Measurements from ENCODE around the gene MCC.

MCC gene

DNA sequence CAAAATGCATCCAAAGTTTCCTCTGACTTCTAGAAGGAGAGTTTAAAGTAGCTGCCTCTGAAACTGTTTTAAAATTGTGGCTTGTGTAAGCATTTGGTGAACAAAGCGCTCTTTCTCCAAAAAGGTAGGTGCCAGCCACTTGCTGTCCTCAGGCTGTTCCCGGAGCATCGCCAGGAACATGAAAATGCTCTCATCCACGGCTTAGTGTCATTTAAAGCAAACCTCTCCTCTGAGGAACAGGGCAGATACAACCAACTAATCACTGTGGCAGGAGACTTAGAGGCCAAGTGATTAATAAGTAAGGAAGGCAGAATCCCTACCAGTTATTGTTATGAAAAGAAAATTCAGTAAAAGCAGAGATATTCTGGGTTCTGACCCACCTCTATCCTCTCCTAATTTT, 346.1 kb downstream of the MCC start:
- no peak for DNase-seq (ENCODE audit: low read depth)

DNA sequence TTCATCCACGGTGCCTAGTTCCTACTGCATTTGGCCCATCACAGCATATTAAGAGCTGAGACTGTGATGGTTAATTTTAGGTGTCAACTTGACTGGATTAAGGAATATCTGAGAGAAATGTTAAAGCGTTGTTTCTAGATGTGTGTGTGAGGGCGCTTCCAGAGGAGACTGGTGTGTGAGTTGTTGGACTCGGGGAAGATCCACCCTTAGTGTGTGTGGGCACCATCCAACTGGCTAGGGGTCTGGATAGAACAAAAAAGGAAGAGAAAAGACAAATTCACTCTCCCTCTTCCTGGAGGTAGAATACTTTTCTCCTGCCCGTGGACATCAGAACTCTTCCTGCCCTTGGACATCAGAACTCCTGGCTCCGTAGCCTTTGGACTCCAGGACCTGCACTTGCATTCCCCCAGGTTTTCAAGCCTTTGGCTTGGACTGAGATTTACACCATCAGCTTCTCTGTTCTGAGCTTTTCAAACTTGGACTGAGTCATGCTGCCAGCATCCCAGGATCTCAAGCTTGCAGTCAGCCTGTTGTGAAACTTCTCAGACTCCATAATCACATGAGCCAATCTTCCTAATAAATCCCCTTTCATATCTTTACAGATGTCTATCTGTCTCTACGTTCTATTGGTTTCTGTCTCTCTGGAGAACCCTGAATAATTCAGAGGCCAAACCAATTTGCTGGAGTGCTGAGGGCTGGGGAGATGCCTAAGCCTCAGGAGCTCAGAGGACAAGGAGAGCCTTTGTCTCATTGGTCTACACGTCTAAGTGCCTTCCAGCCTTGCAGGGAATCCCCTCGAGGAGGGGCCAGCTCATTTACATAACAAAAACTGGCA, 347.2 kb downstream of the MCC start:
- DNase-seq (ENCODE audit: low read depth) = no peak

DNA sequence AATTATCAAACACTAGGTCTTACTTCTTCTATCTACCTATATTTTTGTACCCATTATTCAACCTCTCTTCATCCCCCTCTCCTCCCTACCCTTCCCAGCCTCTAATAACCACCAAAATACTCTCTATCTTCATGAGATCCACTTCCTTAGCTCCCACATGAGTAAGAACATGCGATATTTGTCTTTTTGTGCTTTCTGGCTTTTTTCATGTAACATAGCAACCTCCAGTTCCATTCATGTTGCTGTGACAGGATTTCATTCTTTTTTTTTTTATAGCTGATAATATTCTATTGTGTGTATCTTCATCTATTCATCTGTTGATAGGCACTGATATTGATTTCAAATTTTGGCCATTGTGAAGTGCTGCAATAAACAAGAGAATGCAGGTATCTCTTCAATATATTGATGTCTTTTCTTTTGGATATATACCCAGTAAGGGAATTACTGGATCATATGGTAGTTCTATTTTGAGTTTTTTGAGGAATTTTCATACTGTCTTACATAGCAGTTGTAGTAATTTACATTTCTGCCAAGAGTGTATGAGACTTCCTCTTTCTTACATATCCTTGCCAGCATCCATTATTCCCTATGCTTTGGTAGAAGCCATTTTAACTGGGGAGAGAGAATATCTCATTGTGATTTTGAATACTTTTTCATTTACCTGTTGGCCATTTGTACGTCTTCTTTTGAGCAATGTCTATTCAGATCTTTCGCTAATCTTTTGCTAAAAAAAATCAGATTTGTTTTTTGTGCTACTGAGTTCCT, 354.9 kb downstream of the MCC start:
- no peak for DNase-seq (ENCODE audit: low read depth)

DNA sequence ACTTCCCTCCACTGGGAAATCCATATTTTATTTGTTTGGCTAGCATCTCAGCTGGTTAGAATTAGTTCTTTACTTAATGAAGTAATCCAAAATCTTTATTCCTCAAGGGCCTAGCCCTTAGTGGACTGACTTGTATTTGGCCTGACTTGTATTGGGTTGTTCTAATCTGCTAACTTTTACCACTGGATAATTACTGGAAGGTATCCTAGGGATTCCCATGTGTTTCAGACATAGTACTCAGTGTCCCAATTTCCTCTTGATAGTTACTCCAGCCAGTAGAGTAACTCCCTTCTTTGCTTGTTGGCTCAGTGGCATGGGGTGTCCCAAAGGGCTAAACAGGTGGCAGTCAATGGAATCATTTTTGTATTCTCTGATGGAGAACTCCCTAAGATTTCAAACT, 355.7 kb downstream of the MCC start:
- DNase-seq (ENCODE audit: low read depth) = no peak

DNA sequence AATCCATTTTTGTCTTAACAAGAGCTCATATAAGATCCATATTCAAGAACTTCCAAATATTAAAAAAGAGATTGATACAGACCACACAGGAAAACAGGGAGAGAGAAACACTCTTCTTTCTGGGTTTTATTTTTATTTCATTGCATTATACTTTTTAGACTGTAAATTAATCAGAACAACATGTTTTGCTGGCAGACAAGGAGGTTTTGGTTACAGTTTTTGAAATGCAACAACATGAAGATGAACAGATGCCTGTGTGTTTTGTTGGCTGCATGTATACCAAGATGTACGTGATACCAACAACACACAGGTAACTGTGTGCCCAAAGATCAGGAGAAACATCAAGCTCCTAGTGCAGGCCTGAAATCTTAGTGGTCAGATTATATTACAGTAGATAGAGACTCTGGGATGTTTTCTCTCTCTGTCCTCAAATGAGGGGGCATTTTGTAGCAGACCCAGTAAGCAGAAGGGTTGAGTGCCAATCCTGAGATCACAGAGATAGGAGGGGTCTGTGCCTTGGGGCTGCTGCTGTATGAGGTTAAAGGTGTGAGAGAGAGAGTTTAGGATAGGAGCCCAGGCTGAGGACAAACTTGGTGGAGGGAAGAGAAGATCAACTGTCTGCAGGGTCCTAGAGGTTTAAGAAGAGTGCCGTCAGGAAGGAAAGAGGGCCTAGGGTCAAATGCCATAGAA, 359.5 kb downstream of the MCC start:
- DNase-seq (ENCODE audit: low read depth) = no peak

DNA sequence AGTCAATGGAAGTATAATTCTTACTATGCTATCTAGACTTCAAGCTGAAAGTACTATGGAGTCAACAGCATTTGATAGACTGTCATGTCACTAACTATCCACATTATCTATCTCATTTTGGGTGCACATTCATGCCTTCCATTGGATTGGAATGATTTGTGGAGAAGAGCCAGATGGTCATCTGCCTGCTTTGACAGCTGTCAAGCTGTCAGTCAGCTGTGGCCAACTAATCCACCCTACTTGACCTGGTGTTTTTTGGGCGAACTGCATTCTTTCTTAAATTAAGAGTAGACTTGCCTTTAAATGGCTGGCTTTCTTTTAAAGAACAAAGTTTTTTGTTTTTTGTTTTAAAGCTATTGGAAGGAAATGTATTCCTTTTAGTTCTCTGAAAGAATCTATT, 360.2 kb downstream of the MCC start:
- DNase-seq (ENCODE audit: low read depth) = no peak

DNA sequence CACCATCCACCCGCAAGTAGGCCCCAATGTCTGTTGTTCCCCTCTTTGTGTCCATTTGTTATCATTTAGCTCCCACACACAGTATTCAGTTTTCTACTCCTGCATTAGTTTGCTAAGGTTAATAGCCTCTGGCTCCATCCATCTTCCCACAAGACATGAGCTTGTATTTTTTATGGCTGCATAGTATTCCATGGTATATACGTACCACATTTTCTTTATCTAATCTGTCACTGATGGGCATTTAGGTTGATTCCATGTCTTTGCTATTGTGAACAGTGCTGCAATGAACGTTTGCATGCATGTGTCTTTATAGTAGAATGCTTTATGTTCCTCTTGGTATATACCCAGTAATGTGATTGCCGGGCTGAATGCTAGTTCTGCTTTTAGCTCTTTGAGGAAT, 361.2 kb downstream of the MCC start:
- no peak for DNase-seq (ENCODE audit: low read depth)

DNA sequence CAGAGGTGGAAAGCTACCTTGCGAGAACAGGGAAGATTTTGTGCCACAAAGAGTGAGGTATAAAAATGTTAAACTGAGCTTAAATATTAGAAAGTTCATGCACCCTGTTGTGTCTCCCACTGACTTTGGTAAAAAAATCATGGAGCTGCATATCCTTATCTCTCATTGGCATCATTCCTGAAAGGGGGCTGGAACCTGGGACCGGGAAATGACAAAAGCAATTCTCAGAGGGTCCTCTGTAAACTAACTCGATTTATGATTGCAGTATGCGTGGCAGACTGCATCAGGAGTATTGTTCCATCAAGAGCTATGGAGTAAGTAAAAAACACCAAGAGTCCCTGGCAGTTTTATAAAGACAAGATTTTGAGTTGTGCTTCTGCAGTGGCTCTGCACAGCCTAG, 362.9 kb downstream of the MCC start:
- DNase-seq (ENCODE audit: low read depth) = no peak

DNA sequence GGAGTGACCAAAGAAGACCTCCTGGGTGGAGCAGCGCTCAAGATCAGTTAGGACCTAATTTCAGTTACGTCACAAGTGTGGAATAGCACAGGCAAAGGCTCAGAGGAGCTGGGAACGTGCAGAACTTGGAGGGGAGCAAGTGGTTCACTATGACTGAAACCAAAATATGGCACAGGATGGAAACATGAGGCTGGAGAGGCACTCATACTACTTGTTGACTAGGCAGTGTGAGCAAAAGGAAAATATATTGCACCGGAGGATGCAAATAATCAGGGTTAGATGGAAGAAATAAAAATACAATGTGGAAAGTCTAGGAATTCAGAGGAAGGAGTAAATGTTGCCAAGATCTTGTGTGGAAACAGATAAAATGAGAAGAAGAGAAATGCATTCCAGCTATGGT, 363.3 kb downstream of the MCC start:
- no peak for DNase-seq (ENCODE audit: low read depth)

DNA sequence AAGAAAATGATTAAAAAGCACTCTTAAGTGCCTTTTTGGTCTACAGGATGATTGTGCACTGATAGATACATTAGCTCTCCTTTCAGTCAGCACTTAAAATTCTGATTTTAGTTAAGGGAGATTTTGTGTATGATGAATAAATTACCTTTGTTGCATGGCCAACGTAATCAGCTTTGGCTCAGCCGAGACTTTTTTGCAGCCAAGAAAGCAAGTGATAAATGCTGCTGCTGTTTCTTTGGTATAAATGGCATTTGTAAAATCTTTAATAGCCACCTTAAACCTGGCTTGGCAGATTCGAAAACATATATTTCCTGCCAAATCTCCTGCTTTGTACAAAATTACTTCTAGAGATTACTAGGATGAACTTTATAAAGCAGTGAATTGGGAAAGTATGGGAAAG, 364.0 kb downstream of the MCC start:
- no peak for DNase-seq (ENCODE audit: low read depth)

DNA sequence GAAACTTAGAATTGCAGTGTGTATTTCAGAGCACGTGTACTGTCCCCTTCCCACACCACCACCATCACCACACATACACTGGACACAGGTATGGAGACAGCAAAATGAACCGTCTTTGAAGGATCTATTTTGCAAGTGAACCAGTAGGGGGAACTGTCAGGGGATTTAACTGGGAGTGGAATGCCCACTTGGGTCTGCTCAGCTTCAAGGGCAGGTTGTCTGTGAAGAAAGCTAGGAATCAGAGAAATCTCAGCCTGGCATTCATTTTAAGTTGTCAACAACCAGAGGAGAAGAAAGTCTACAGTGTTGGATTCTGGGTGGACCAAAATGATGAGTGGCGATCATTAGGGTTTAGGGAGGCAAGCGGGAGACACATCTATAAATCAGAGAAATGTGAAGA, 364.6 kb downstream of the MCC start:
- no peak for DNase-seq (ENCODE audit: low read depth)

DNA sequence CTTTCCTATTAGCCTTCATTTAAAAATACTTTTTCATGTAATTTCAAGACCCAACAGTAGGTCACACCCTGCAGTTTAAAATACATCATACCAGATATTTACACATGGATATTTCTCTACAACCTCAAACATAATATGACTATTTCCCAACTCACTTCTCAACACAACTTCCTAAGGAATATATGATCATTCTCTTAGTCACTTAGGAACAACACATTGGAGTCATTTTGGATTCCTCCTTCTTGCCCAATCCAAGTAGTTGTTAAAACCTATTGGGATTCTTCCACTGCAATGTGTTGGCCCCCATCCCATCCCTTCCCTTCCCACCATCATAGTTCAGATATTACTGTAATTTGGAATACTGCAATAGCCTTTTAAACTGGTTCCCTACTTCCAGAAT, 366.2 kb downstream of the MCC start:
- DNase-seq (ENCODE audit: low read depth) = no peak

DNA sequence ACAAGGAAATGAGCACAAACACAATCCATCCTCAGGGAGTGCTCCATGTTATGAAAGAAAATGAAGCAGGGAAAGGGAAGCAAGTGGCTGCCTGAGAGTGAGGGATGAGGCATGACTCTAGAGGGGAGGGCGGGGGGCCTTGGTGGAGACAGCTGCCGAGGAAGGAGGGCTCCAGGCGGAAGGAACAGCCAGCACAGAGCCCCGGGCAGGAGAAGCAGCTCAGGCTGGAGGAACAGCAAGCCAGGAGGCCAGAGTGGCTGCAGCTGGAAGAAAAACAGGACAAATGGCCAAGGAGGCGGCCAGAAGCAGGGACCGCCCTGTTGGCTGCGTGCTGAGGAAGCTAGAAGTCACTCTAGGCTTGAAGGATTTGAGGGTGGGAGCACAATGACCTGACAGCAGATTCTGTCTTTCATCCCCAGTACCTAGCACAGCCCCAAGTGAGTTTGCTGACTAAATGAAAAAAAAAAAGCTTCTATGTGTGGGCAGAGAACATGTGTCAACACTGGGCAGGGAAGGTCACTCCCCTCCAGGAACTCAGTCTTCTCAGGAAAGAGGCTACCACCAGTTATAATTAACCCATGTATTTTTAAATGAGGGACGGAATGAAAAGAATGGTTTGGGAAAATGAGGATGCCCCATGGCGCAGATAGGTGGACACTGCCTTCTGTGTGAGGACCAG, 368.9 kb downstream of the MCC start:
- no peak for DNase-seq (ENCODE audit: low read depth)

DNA sequence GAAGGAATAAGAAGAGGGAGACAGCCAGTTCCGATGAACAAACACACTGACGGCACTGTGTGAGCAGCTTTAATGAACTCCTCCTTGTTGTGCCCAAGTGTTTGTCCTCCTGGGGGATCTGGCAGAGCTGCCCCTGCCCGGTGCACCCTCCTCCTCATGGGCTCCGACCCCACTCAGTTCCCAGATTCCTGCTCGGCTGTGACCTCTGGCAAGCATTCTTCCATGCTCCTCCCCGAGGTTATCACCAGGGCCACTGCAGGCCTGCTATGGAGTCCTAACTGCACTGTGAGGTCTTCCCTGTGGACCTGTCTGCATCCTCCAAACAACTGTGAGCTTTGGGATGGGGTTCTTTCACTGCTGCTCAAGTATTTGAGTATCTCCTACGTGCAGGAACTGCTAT, 369.5 kb downstream of the MCC start:
- no peak for DNase-seq (ENCODE audit: low read depth)

DNA sequence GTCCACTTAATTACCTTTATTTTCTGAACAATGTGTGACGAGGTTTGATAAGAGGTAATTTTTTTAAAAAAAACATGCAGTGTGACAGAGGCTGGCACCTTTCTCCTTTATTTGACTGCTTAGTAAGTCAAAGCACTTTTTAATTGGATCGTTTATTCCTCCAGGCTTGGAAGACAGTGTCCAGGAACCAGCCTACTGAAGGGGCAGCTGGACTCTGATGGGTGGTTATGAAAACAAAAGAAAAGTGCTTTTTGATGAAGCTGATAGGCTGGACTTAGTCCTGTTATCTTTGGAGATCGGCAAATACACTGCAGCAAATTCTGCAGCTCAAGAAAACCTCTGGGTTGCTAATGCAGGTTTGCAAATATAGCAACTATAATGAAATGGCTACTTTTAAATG, 370.0 kb downstream of the MCC start:
- no peak for DNase-seq (ENCODE audit: low read depth)

DNA sequence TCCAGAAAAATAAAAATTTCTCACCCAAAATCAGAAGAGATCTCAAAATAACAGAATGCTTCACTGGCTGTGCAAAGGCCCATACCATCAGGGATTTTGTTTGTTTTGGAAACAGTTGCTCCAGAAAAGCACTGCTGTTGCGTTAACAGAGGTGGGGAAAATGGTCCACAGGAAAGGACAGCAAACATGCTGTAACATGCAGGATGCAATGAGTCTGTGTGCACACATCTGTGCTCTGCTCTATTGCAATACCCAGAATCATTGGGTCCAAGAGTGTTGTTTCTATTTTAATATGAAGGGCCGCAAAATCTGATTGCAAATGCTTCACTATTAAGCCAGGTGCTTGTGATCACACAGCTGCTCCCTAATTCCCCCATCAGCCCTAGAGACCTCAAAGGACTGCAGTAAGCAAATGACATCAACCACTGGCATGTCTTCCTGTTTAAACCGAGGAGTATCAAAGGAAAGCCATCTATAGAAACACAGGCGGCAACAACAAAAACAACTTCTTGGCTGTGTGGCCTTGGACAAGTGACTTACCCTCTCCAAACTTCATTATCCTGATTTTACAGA, 370.6 kb downstream of the MCC start:
- DNase-seq (ENCODE audit: low read depth) = no peak

DNA sequence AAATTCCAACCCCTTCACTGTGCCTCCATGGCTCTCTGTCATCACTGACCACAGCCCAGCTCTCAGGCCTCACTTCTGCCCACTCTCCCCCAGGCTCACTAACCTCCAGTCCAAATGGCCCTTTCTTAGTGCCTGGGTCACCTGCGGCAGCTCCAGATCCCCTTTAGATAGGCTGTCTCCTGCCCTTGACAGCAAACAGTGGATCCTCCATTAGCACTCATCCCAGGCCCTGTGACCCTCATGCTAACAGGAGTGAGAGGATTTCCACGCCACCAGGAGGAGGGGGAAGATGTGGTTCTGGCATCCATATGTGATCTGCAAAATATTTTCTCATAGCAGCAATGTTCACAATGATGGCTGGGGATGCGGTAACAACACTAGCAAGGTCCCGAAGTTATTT, 372.3 kb downstream of the MCC start:
- no peak for DNase-seq (ENCODE audit: low read depth)

DNA sequence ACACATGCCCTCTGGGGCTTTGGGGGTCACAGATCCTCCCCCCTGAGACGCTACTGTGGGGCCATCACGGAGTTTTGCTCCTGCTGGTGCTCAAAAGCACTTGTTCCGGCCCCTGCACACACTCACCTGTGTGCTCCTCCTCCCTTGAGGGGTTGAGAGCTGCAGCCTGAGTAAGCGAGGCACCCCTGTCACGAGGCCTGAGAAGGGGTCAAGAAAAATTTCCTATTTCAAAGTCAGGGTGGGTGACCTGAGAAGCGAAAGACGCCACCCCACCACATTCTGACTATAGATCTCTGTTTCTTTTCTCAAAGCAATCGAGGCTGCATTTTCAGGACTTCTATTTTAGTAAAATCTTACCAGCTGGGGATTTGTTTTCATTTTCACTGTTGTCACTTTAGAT, 373.2 kb downstream of the MCC start:
- no peak for DNase-seq (ENCODE audit: low read depth)

DNA sequence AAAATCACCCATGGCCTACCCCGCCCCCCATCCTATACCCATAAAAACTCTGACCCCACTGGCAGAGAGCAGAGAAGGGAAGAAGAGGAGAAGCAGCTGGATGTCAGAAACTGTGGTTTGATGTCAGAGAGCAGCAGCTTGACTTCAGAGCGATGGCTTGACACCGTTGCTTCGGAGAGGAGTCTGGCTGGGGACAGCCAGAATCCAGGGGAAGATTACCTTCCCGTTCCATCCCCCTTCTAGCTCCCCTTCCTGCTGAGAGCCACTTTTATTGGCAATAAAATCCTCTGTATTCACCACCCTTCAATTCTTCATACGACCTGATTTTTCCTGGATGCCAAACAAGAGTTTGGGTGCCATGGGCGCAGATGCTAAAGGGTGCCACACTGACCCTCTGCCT, 373.7 kb downstream of the MCC start:
- no peak for DNase-seq (ENCODE audit: low read depth)

DNA sequence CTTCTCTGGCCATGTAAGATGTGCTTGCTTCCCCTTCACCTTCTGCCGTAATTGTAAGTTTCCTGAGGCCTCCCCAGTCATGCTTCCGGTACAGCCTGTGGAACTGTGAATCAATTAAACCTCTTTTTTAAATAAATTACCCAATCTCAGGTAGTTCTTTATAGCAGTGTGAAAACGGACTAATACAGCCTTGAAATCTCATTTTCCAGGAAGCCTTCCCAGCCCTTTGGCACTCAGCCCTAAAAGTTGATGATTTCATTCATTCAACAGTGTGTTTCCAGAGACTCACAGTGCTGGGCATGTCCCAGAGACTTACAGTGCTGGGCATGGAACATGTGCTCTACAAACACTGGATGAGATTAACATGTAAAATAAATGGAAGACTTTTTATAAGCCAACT, 375.8 kb downstream of the MCC start:
- no peak for DNase-seq (ENCODE audit: low read depth)

DNA sequence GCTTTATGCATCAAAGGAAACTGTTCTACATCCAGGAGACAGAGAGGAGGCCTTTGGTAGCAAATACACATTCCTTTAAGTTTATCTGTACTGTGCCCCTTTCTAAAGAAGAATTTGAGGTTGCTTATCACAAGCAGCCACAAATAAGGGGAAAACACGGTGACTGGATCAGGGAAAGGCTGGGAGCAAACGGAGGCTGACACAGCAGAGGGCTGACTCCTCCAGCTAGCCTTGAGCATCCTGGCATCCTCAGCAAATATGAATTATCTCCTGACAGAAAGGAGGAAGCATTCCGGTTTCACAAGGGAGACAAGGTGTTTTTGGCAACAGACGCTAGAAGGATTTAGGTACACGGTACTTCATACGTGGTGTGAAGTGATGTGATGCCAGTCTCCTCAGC, 378.1 kb downstream of the MCC start:
- no peak for DNase-seq (ENCODE audit: low read depth)

DNA sequence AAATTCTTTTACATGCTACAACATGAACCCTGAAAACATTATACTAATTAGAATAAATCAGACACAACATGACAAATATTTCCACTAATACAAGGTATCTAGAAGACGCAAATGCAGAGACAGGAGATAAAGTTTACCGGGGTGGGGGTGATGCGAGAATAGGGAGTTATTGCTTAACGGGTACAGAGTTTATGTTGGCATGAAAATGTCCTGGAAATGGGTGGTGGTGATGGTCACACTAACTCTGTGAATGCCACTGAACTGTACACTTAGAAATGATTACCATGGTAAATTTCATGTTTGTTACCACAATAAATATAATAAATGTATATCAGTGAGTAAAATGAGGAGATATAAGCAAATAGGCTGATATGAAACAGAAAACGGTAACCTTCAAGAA, 378.9 kb downstream of the MCC start:
- no peak for DNase-seq (ENCODE audit: low read depth)

Data from HS-27A (cell line).